ENCODE measurements around the gene ABCF2. TPM values are rescaled to one million over a fixed set of nuclear protein-coding genes. Genes with fewer than 3 reads are reported as not detected.

ABCF2 gene
- polyA plus RNA-seq, 3 donors from 2014 or later: 24.2 to 35.4 (median 31.7) TPM

GRCh38 chr7:151242159-151243044, 15.4 kb upstream of the ABCF2 start:
- Mint-ChIP-seq H3K36me3 (no peaks in the 10 kb centered on the region), H3K9me3 (no peaks in the 10 kb centered on the region), H3K4me1 (peaks cover 22 to 31% of the 10 kb centered on the region in 2 donors), H3K27me3 (ENCODE audit: low read depth in 3 of 3) (peaks cover 4 to 13% (median 12%) of the 10 kb centered on the region in 3 donors), H3K4me3 (no peak overlapping the region), H3K27ac (peak overlapping the region in 1 of 6 donors; percentile 12)
- no peak for DNase-seq

- DNase-seq: no peak
- peaks cover 25 to 34% of the 10 kb centered on the region in 2 donors for H3K4me1 Mint-ChIP-seq
- peak overlapping the region in 1 of 5 donors; percentile 42 for H3K4me3 Mint-ChIP-seq
- peaks cover 4 to 13% (median 10%) of the 10 kb centered on the region in 3 donors for H3K27me3 Mint-ChIP-seq (ENCODE audit: low read depth in 3 of 3)
- peaks cover 0 to 3% (median 0%) of the 10 kb centered on the region in 3 donors for H3K36me3 Mint-ChIP-seq
- H3K27ac Mint-ChIP-seq: no peak overlapping the region
- no peaks in the 10 kb centered on the region for H3K9me3 Mint-ChIP-seq
Observed at GRCh38 chr7:151241755-151242096, 14.7 kb upstream of the ABCF2 start.

GRCh38 chr7:151240942-151241754, 14.1 kb upstream of the ABCF2 start:
- Mint-ChIP-seq H3K36me3 (peaks cover 0 to 4% (median 0%) of the 10 kb centered on the region in 3 donors), H3K4me1 (peaks cover 30 to 32% of the 10 kb centered on the region in 2 donors), H3K4me3 (peak overlapping the region in 1 of 5 donors; percentile 42), H3K27me3 (ENCODE audit: low read depth in 3 of 3) (peaks cover 3 to 12% (median 8%) of the 10 kb centered on the region in 3 donors), H3K9me3 (no peaks in the 10 kb centered on the region), H3K27ac (peak overlapping the region in 1 of 6 donors; percentile 76)
- DNase-seq: no peak

- Mint-ChIP-seq H3K4me3 (no peak overlapping the region), H3K9me3 (no peaks in the 10 kb centered on the region), H3K36me3 (peaks cover 0 to 4% (median 0%) of the 10 kb centered on the region in 3 donors), H3K27ac (no peak overlapping the region), H3K4me1 (peaks cover 30 to 33% of the 10 kb centered on the region in 2 donors), H3K27me3 (ENCODE audit: low read depth in 3 of 3) (peaks cover 2 to 9% (median 7%) of the 10 kb centered on the region in 3 donors)
- DNase-seq: no peak
Observed at GRCh38 chr7:151240536-151240935, 13.5 kb upstream of the ABCF2 start.

GRCh38 chr7:151239837-151240459, 12.9 kb upstream of the ABCF2 start:
- peaks cover 1 to 9% (median 7%) of the 10 kb centered on the region in 3 donors for H3K27me3 Mint-ChIP-seq (ENCODE audit: low read depth in 3 of 3)
- H3K9me3 Mint-ChIP-seq: no peaks in the 10 kb centered on the region
- H3K4me3 Mint-ChIP-seq: no peak overlapping the region
- H3K4me1 Mint-ChIP-seq: peaks cover 32 to 36% of the 10 kb centered on the region in 2 donors
- peaks cover 0 to 4% (median 0%) of the 10 kb centered on the region in 3 donors for H3K36me3 Mint-ChIP-seq
- no peak for DNase-seq
- H3K27ac Mint-ChIP-seq: peak overlapping the region in 1 of 6 donors; percentile 58

GRCh38 chr7:151238924-151239836, 12.2 kb upstream of the ABCF2 start:
- Mint-ChIP-seq H3K27me3 (ENCODE audit: low read depth in 3 of 3) (peaks cover 0 to 9% (median 2%) of the 10 kb centered on the region in 3 donors), H3K4me3 (no peak overlapping the region), H3K27ac (peak overlapping the region in 1 of 6 donors; percentile 15), H3K4me1 (peaks cover 32 to 35% of the 10 kb centered on the region in 2 donors), H3K9me3 (no peaks in the 10 kb centered on the region), H3K36me3 (peaks cover 0 to 4% (median 0%) of the 10 kb centered on the region in 3 donors)
- DNase-seq: no peak

- Mint-ChIP-seq H3K4me1 (peaks cover 32 to 35% of the 10 kb centered on the region in 2 donors), H3K36me3 (peaks cover 0 to 4% (median 0%) of the 10 kb centered on the region in 3 donors), H3K4me3 (no peak overlapping the region), H3K9me3 (no peaks in the 10 kb centered on the region), H3K27ac (no peak overlapping the region), H3K27me3 (ENCODE audit: low read depth in 3 of 3) (peaks cover 0 to 4% (median 3%) of the 10 kb centered on the region in 3 donors)
- no peak for DNase-seq
Observed at GRCh38 chr7:151238190-151238810, 11.3 kb upstream of the ABCF2 start.

- H3K27me3 Mint-ChIP-seq (ENCODE audit: low read depth in 3 of 3): peaks cover 2 to 10% (median 4%) of the 10 kb centered on the region in 3 donors
- no peak overlapping the region for H3K4me3 Mint-ChIP-seq
- H3K9me3 Mint-ChIP-seq: no peaks in the 10 kb centered on the region
- H3K36me3 Mint-ChIP-seq: peaks cover 0 to 4% (median 0%) of the 10 kb centered on the region in 3 donors
- DNase-seq: no peak
- H3K4me1 Mint-ChIP-seq: peaks cover 32 to 33% of the 10 kb centered on the region in 2 donors
- peak overlapping the region in 1 of 6 donors; percentile 66 for H3K27ac Mint-ChIP-seq
Observed at GRCh38 chr7:151237244-151238189, 10.5 kb upstream of the ABCF2 start.

- Mint-ChIP-seq H3K9me3 (no peaks in the 10 kb centered on the region), H3K36me3 (peaks cover 0 to 4% (median 0%) of the 10 kb centered on the region in 3 donors), H3K27me3 (ENCODE audit: low read depth in 3 of 3) (peaks cover 2 to 16% (median 8%) of the 10 kb centered on the region in 3 donors), H3K27ac (peak overlapping the region in 4 of 6 donors; percentile 12 to 66 (median 45)), H3K4me3 (no peak overlapping the region), H3K4me1 (peaks cover 39 to 43% of the 10 kb centered on the region in 2 donors)
- no peak for DNase-seq
Observed at GRCh38 chr7:151236406-151236805, 9.4 kb upstream of the ABCF2 start.

GRCh38 chr7:151235091-151235787, 8.2 kb upstream of the ABCF2 start:
- H3K4me1 Mint-ChIP-seq: peaks cover 39 to 48% of the 10 kb centered on the region in 2 donors
- peak overlapping the region in 1 of 6 donors; percentile 16 for H3K27ac Mint-ChIP-seq

GRCh38 chr7:151233804-151234203, 6.8 kb upstream of the ABCF2 start:
- peak overlapping the region; percentile 95 to 99 (median 99) for H3K27ac Mint-ChIP-seq
- H3K9me3 Mint-ChIP-seq: no peaks in the 10 kb centered on the region
- peaks cover 0 to 4% (median 0%) of the 10 kb centered on the region in 3 donors for H3K36me3 Mint-ChIP-seq
- peak overlapping the region; percentile 99 to 100 (median 100) for H3K4me3 Mint-ChIP-seq
- H3K4me1 Mint-ChIP-seq: peaks cover 39 to 48% of the 10 kb centered on the region in 2 donors
- H3K27me3 Mint-ChIP-seq (ENCODE audit: low read depth in 3 of 3): peaks cover 2 to 18% (median 8%) of the 10 kb centered on the region in 3 donors
- DNase-seq: no peak

More at GRCh38 chr7:151235091-151235787, 8.2 kb upstream of the ABCF2 start:
- Mint-ChIP-seq H3K9me3 (no peaks in the 10 kb centered on the region), H3K27me3 (ENCODE audit: low read depth in 3 of 3) (peaks cover 2 to 16% (median 8%) of the 10 kb centered on the region in 3 donors), H3K4me3 (peak overlapping the region in 2 of 5 donors; percentile 35 to 100), H3K36me3 (peaks cover 0 to 4% (median 0%) of the 10 kb centered on the region in 3 donors)
- DNase-seq: no peak

All from immature natural killer cell (primary cell).